Mucosa of stomach (tissue), 1 donor: ENCODE measurements around the gene ZNF618.
A peak's percentile ranks its signal among the peaks of the same experiment; 100 is the strongest.

Source experiments
- H3K27me3 ChIP-seq: one replicate; pipeline ENCODE4 v1.7.0; 2013; ENCODE audit warnings: mild to moderate bottlenecking, low read length; ENCODE audit not compliant: control insufficient read depth, insufficient read depth
- H3K36me3 ChIP-seq: one replicate; pipeline ENCODE4 v1.7.0; 2013; ENCODE audit warnings: low read length; ENCODE audit not compliant: control insufficient read depth, insufficient read depth
- H3K4me1 ChIP-seq: one replicate; pipeline ENCODE4 v1.7.0; 2013; ENCODE audit warnings: mild to moderate bottlenecking, low read length; ENCODE audit not compliant: control insufficient read depth, insufficient read depth
- H3K4me3 ChIP-seq: one replicate; pipeline ENCODE4 v1.7.0; 2013; ENCODE audit warnings: low read length
- H3K9ac ChIP-seq: one replicate; pipeline ENCODE4 v1.7.0; 2013; ENCODE audit warnings: mild to moderate bottlenecking, low read length, moderate library complexity
- H3K9me3 ChIP-seq: one replicate; pipeline ENCODE4 v1.7.0; 2013; ENCODE audit warnings: mild to moderate bottlenecking, low read length, moderate library complexity; ENCODE audit not compliant: control insufficient read depth
- donor health status: Pancreatic carcinoma.

ZNF618 gene, protein sequence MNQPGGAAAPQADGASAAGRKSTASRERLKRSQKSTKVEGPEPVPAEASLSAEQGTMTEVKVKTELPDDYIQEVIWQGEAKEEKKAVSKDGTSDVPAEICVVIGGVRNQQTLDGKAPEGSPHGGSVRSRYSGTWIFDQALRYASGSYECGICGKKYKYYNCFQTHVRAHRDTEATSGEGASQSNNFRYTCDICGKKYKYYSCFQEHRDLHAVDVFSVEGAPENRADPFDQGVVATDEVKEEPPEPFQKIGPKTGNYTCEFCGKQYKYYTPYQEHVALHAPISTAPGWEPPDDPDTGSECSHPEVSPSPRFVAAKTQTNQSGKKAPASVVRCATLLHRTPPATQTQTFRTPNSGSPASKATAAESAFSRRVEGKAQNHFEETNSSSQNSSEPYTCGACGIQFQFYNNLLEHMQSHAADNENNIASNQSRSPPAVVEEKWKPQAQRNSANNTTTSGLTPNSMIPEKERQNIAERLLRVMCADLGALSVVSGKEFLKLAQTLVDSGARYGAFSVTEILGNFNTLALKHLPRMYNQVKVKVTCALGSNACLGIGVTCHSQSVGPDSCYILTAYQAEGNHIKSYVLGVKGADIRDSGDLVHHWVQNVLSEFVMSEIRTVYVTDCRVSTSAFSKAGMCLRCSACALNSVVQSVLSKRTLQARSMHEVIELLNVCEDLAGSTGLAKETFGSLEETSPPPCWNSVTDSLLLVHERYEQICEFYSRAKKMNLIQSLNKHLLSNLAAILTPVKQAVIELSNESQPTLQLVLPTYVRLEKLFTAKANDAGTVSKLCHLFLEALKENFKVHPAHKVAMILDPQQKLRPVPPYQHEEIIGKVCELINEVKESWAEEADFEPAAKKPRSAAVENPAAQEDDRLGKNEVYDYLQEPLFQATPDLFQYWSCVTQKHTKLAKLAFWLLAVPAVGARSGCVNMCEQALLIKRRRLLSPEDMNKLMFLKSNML

DNA sequence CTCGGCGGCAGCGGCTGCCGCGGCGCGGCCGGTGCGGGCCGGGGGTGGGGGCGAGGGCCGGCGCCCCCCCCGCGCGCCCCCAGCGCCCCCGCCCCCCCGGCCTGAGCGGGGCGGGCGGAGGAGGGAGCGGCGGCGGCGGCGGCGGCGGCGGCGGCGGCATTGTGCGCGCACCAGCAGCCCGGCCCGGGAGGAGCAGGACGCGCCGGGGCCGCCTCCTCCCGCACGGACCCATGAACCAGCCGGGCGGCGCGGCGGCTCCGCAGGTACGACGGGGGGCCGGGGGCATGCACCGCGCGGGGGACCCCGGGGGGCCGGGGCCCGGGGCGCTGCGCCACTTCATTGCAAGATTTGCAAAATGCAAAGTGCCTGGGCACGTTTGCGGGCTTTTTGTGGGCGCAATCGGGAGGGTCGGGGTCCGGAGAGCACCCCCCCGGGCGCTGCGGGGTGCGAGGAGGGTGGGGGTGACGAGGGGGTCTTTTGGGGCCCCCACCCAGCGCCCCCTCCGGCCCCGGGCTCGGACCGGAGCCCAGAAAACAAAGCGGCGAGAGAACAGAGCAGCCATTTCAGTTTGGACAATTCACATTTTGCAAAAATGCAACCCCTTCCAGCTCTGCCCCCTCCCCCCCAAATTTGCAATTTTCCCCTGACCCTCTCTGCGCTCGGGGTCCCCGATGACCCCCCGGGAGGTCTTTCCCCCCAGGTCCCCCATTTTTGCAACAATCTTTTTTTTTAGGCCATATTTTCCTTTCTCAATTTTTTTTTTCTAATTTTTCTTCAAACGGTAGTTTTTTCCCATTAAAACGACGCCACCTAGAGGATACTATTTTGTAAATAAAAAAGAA is at the start of gene ZNF618:
Gene ZNF618, plus strand, starts transcription at position 159 of the 842 bp plus-strand sequence. Its CDS starts 72 bp downstream, at position 231.
- H3K4me1 ChIP-seq = no peaks in the 10 kb centered on the region
- peak within 1 kb of the TSS; percentile 85 for H3K9ac ChIP-seq
- no peaks in the 10 kb centered on the region for H3K36me3 ChIP-seq
- no peaks in the 10 kb centered on the region for H3K9me3 ChIP-seq
- H3K27me3 ChIP-seq = no peaks in the 10 kb centered on the region
- peak within 1 kb of the TSS; percentile 41 for H3K4me3 ChIP-seq

DNA sequence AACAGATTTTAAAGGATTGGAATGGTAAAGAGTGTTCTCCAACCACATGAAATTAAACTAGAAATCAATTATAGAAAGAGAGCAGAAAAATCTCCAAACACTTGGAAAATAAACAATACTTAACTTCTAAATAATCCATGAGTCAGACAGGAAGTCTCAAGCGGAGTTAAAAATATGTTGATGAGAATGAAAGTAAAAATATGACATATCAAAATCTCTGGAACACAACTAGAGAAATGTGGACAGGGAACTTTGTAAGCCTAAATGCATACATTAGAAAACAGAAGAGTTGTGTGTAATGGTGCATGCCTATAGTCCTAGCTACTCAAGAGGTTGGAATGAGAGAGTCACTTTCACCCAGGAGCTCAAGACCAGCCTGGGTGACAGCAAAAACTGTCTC is 47.9 kb upstream of the ZNF618 start:
- no peaks in the 10 kb centered on the region for H3K27me3 ChIP-seq
- no peak overlapping the region for H3K9ac ChIP-seq
- H3K4me1 ChIP-seq = no peaks in the 10 kb centered on the region
- no peaks in the 10 kb centered on the region for H3K9me3 ChIP-seq
- no peaks in the 10 kb centered on the region for H3K36me3 ChIP-seq
- no peak overlapping the region for H3K4me3 ChIP-seq

DNA sequence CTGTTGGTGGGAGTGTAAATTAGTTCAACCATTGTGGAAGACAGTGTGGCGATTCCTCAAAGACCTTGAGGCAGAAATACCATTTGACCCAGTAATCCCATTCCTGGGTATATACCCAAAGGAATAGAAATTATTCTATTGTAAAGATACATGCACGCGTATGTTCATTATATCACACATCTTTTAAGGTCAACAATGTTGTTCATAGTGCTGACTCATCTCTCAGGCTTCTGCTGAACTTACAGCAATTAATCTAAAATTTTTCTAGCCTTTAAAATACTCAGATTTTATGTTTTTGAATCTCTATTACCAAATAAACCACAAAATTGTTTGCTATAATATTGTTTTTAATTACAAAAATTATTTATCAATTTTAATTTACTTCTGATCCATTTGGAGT is 38.8 kb upstream of the ZNF618 start:
- Histone ChIP-seq H3K36me3 (no peaks in the 10 kb centered on the region), H3K27me3 (no peaks in the 10 kb centered on the region), H3K4me3 (no peak overlapping the region)

DNA sequence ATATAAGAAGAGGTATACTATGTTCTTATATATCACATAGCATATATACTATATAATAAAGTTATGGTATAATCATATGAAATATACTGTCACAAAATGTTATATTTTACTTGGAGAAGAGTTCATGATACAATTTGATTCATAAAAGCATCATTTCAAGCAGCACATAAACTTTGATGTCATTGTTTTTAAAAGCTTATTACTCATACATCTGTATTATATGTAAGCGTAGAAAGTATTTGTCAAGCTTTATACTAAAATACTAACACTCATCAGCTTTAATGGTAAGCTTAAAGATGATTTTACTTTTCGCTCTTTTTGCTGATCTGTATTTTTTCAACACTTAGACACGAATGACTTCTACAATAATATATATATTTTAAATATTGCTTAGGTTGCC is 34.0 kb upstream of the ZNF618 start:
- H3K4me3 ChIP-seq = no peak overlapping the region

More for the DNA sequence above, 38.8 kb upstream of the ZNF618 start:
- Histone ChIP-seq H3K9me3 (no peaks in the 10 kb centered on the region), H3K4me1 (no peaks in the 10 kb centered on the region), H3K9ac (no peak overlapping the region)

DNA sequence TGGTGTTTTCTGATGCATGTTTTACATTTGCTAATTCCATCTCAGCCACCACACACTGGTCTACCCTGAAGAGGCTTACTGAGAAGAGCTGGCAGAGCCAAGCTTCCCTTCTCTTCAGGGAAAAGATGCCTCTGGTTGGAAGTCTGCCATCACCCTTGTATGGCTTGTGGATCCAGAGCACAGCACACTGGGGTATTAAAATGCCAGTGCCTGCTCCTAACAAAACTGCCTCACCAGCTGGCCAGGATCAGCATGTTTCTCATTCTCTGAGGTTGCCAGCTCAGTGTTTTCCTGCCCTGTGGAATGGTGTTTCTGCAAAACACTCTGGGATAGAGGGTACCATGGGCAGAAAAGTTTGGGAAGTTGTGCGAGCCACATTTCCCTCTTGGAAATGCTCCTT is 31.6 kb upstream of the ZNF618 start:
- no peaks in the 10 kb centered on the region for H3K4me1 ChIP-seq
- H3K36me3 ChIP-seq = no peaks in the 10 kb centered on the region
- H3K4me3 ChIP-seq = no peak overlapping the region
- H3K9me3 ChIP-seq = no peaks in the 10 kb centered on the region
- H3K27me3 ChIP-seq = no peaks in the 10 kb centered on the region
- no peak overlapping the region for H3K9ac ChIP-seq

More for the DNA sequence above, 34.0 kb upstream of the ZNF618 start:
- no peaks in the 10 kb centered on the region for H3K4me1 ChIP-seq
- H3K36me3 ChIP-seq = no peaks in the 10 kb centered on the region
- no peaks in the 10 kb centered on the region for H3K9me3 ChIP-seq
- no peaks in the 10 kb centered on the region for H3K27me3 ChIP-seq
- no peak overlapping the region for H3K9ac ChIP-seq

DNA sequence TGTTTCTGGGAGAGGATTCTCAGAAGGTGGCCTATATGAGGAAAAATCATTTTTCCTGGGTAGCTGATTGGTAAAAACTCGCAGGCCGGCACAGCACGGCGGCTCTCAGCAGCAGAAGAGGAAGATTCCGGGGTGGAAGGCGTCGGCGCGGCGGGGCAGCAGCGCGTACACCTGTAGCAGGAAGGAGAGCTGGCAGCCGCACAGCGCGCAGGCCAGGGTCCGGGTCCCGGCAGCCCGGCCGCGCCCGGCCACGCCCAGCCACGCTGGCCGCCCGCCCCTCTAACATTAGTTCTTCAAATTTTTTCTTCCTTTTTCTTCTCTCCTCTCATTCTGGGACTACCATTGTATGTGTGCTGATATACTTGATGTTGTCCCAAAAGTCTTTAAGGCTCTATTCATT is 24.8 kb upstream of the ZNF618 start:
- Histone ChIP-seq H3K4me3 (no peak overlapping the region), H3K4me1 (no peaks in the 10 kb centered on the region), H3K9ac (no peak overlapping the region), H3K36me3 (no peaks in the 10 kb centered on the region), H3K9me3 (no peaks in the 10 kb centered on the region), H3K27me3 (no peaks in the 10 kb centered on the region)

DNA sequence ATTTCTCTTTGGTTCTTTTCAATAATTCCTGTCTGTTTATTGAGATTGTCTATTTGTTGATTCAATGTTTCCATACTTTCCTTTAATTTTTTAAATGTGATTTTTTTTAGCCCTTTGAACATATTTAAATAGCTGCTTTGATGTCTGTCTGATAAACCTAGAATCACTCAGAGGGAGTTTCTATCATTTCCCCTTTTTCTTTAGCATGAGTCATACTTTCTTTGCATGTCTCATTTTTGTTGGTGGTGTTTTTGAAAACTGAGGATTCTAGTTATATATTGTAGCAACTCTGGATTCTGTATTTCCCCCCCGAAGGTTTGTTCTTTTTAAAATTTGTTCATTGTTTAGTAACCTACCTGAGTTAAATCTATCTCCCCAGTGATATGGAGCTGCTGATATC is 24.2 kb upstream of the ZNF618 start:
- H3K9ac ChIP-seq = no peak overlapping the region
- H3K9me3 ChIP-seq = no peaks in the 10 kb centered on the region
- no peak overlapping the region for H3K4me3 ChIP-seq
- H3K27me3 ChIP-seq = no peaks in the 10 kb centered on the region
- H3K4me1 ChIP-seq = no peaks in the 10 kb centered on the region
- H3K36me3 ChIP-seq = no peaks in the 10 kb centered on the region

DNA sequence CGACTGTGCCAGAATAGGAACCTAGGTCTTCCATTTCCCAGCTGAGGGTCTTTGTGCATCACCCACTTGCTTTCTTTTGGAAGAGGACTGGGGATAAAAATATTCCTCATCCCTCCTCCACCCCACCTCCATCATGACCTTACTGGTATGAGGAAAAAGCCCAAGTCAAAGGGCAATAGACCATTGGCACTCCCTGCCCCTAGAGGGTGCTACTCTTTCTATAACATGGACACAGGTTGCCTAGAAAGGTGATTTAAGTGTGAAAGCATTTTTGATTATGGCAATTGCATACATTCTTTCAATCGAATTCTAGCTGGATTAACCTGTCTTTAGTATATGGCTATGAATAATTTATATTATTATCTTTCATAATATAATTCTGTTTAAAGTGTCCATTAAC is 22.8 kb upstream of the ZNF618 start:
- H3K27me3 ChIP-seq = no peaks in the 10 kb centered on the region
- H3K9me3 ChIP-seq = no peaks in the 10 kb centered on the region
- no peaks in the 10 kb centered on the region for H3K36me3 ChIP-seq
- no peak overlapping the region for H3K4me3 ChIP-seq
- no peaks in the 10 kb centered on the region for H3K4me1 ChIP-seq
- H3K9ac ChIP-seq = no peak overlapping the region

DNA sequence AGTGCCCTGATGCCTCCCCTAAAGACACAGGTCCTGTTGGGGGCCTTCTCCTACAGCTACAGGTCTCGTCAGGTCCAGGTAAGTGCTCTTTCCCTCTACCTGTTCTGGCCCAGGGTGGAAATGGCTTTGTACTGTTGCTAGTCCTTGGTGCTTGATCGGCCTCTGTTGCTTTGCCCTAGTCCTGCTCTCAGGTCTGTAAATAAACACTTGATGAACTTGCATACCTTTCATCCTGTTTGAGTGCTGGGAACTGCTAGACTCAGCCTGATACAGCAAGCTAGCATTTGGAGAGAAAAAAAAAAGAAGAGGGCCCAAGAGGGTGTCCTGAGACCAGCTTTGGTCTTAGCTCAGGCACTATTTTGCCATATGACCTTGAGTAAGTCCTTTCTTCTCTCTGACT is 21.8 kb upstream of the ZNF618 start:
- Histone ChIP-seq H3K9me3 (no peaks in the 10 kb centered on the region), H3K27me3 (no peaks in the 10 kb centered on the region), H3K4me3 (no peak overlapping the region), H3K36me3 (no peaks in the 10 kb centered on the region), H3K4me1 (no peaks in the 10 kb centered on the region), H3K9ac (no peak overlapping the region)

DNA sequence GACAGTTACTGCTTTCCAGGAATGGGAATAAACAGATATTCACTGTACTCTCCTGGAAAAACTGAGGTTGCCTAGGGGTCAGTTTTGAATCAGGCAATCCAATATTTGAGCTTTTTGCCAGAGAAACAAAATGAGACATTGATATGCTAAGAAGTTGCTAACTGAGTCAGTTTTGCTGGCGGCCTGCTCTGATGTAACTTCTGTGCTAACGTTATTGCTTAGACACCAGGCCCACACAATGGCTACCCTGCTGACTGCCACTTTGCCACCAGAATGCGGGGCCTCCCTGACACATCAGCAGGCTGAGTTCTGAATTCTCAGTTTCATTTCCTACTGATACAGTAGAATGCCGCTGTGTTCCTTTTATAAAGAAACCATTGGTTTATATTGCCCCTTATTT is 18.2 kb upstream of the ZNF618 start:
- Histone ChIP-seq H3K4me1 (no peaks in the 10 kb centered on the region), H3K4me3 (no peak overlapping the region), H3K9ac (no peak overlapping the region), H3K36me3 (no peaks in the 10 kb centered on the region), H3K27me3 (no peaks in the 10 kb centered on the region), H3K9me3 (no peaks in the 10 kb centered on the region)

DNA sequence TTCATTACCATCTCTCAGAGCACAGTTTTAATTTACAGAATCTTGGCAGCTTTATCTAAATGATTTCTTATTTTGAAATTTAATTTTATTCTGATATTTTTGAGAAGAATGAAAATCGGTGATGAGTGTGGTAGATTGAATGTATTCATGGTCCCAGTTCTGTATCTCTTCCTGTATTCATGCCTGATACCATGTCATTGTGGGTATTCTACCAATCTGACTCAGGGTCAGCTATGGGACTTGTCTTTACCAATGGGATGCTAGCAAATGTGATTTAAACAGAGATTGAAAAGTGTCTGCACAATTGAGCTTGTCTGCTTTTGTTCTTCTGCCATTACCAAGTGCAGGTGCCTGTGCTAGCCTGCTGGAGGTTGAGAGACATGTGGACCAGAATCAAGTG is 17.8 kb upstream of the ZNF618 start:
- no peaks in the 10 kb centered on the region for H3K36me3 ChIP-seq
- no peaks in the 10 kb centered on the region for H3K4me1 ChIP-seq
- H3K4me3 ChIP-seq = no peak overlapping the region
- no peaks in the 10 kb centered on the region for H3K9me3 ChIP-seq
- no peaks in the 10 kb centered on the region for H3K27me3 ChIP-seq
- H3K9ac ChIP-seq = no peak overlapping the region
